GM21737 (cell line): ENCODE data around the gene NADK.

ENCODE experiments used
- ATAC-seq: cut with Tn5 transposase; IDR thresholded peaks from one replicate; pipeline ENCODE4 v1.9.1; 2021; ENCODE audit warnings: mild to moderate bottlenecking, moderate library complexity; ENCODE audit not compliant: unreplicated experiment

The NADK gene

GRCh38 chr1:1768249-1768992 lies 9.8 kb downstream of the NADK start:
- ATAC-seq: no peak

- ATAC-seq: no peak
Observed at GRCh38 chr1:1764876-1765470, 13.3 kb downstream of the NADK start.

GRCh38 chr1:1763657-1764621 lies 14.3 kb downstream of the NADK start:
- ATAC-seq: no peak

GRCh38 chr1:1761504-1762376 lies 16.5 kb downstream of the NADK start:
- ATAC-seq: no peak

- no peak for ATAC-seq
Observed at GRCh38 chr1:1760715-1761114, 17.6 kb downstream of the NADK start.

GRCh38 chr1:1760345-1760650 lies 18.0 kb downstream of the NADK start:
- no peak for ATAC-seq

GRCh38 chr1:1759456-1760344 lies 18.6 kb downstream of the NADK start:
- no peak for ATAC-seq

GRCh38 chr1:1758692-1759455 lies 19.4 kb downstream of the NADK start:
- no peak for ATAC-seq

- no peak for ATAC-seq
Observed at GRCh38 chr1:1758059-1758621, 20.1 kb downstream of the NADK start.

GRCh38 chr1:1757422-1758058 lies 20.7 kb downstream of the NADK start:
- no peak for ATAC-seq

GRCh38 chr1:1756661-1757421 lies 21.4 kb downstream of the NADK start:
- ATAC-seq: no peak

- no peak for ATAC-seq
Observed at GRCh38 chr1:1755852-1756251, 22.4 kb downstream of the NADK start.

GRCh38 chr1:1755426-1755825 lies 22.8 kb downstream of the NADK start:
- ATAC-seq: no peak

GRCh38 chr1:1754051-1754815 lies 24.0 kb downstream of the NADK start:
- no peak for ATAC-seq

- ATAC-seq: no peak
Observed at GRCh38 chr1:1753607-1754005, 24.7 kb downstream of the NADK start.

- ATAC-seq: no peak
Observed at GRCh38 chr1:1752636-1753606, 25.3 kb downstream of the NADK start.
